ENCODE data around the gene FDXR. TPM values are rescaled to one million over a fixed set of nuclear protein-coding genes. Genes with fewer than 3 reads are reported as not detected.

The FDXR gene
- total and polyA plus RNA-seq, 2 of the 8 experiments (the other 6 are each of a cell fraction or from before 2014, with no cell fraction given), result 24.2 to 31.4 TPM

DNA sequence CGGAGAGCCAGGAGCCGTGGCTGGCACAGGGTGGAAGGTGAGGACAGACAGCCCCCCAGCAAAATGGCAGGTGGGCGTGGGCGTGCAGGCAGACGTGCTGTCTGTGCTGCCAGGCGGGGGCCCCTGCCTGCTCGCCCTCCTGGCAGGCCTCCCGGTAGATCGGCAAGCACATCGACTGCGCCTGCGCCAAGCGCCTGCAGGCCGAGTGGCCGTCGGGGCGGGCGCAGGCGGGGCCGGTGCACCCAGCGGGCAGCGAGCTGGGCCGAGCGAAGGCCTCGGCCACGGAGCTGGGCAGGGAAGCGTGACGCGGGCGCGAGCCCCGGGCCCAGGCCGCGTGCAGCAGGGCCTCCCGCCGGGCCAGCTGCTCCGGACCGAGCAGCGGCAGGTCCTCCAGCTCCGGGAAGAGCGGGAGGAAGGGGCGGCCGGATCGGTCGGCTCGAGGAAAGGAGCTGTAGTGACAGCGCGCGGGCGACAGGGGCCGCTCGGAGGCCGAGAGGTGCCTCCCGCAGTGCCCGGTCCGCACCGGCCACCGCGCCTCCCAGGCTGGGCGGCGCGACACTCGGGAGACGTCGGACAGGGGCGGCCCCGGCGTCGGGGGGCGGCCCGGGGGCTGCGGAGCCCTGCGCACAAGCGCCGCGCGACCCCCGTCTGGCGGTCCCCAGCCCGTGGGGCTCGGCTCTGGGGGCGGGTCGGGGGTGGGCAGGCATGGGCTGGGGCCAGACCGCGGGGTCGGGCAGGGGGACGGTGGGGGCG, 30.0 kb downstream of the FDXR start:
- Histone ChIP-seq H3K27me3 (replicated peaks in 1 of 4; ENCODE audit: control insufficient read depth in 3 of 4, extremely low read depth in 1 of 4, insufficient read depth in 3 of 4, low read length in 3 of 4) (peaks cover 16 to 54% (median 43%) of the 10 kb centered on the region in 4 experiments), H2BK15ac (ENCODE audit: low read length) (no peak overlapping the region), H3K4me3 (ENCODE audit: extremely low read depth in 1 of 4, insufficient read depth in 2 of 4, low read depth in 3 of 4, low read length in 4 of 4) (peak overlapping the region; percentile 35 to 57 (median 43); a peak in 7 of 8 replicates), H4K8ac (ENCODE audit: extremely low read depth, insufficient read depth, low read length) (peak overlapping the region; percentile 75; the same call in 1 of the 2 replicates), H3K27ac (ENCODE audit: low read depth, low read length) (no peak overlapping the region), H3K4me2 (ENCODE audit: insufficient read depth in 1 of 2, low read depth in 2 of 2, low read length in 2 of 2) (peak overlapping the region; percentile 23 to 68; a peak in 3 of 4 replicates), H4K5ac (ENCODE audit: insufficient read length, low read depth, low read length) (no peak overlapping the region), H2BK12ac (ENCODE audit: low read depth, low read length) (no peak overlapping the region), H2BK20ac (ENCODE audit: low read length) (no peak overlapping the region), H2AK5ac (ENCODE audit: low read depth, low read length) (no peak overlapping the region), H3K18ac (ENCODE audit: extremely low read depth, low read length) (no peak overlapping the region; the same call in 1 of the 2 replicates), H3K14ac (ENCODE audit: insufficient read length) (no peak overlapping the region), H3K79me1 (ENCODE audit: low read depth, low read length) (no peaks in the 10 kb centered on the region), H3K79me2 (ENCODE audit: control insufficient read depth in 1 of 2, insufficient read depth in 2 of 2, low read length in 2 of 2) (no peaks in the 10 kb centered on the region), H2BK5ac (ENCODE audit: low read depth, low read length) (no peak overlapping the region), H3K56ac (replicated peaks; ENCODE audit: insufficient read length, low read depth, low read length) (no peak overlapping the region), H3K9ac (replicated peaks in 1 of 4; ENCODE audit: extremely low read depth in 1 of 4, low read depth in 3 of 4, low read length in 3 of 4) (no peak overlapping the region), H3K9me3 (ENCODE audit: insufficient read depth in 2 of 2, low read depth in 1 of 2, low read length in 1 of 2) (no peaks in the 10 kb centered on the region), H4K20me1 (replicated peaks in 1 of 2; ENCODE audit: control insufficient read depth in 1 of 2, insufficient read depth in 2 of 2, low read length in 2 of 2) (peaks cover 11 to 15% of the 10 kb centered on the region in 2 experiments), H3K4me1 (replicated peaks in 1 of 4; ENCODE audit: control insufficient read depth in 3 of 4, insufficient read depth in 4 of 4, low read length in 3 of 4) (peaks cover 0 to 29% (median 14%) of the 10 kb centered on the region in 4 experiments; a peak in 6 of 7 replicates), H4K91ac (replicated peaks; ENCODE audit: insufficient read length, low read length) (peak overlapping the region; percentile 73), H2AFZ (ENCODE audit: low read length) (no peak overlapping the region), H3K23ac (ENCODE audit: insufficient read length) (no peak overlapping the region), H3K4ac (replicated peaks; ENCODE audit: insufficient read length, low read depth, low read length) (no peak overlapping the region), H2BK120ac (replicated peaks; ENCODE audit: low read depth, low read length) (no peak overlapping the region), H3K36me3 (ENCODE audit: control insufficient read depth in 2 of 4, insufficient read depth in 4 of 4, low read length in 3 of 4) (no peaks in the 10 kb centered on the region), H3K23me2 (ENCODE audit: low read depth, low read length) (peaks cover 3% of the 10 kb centered on the region; the same call in 1 of the 2 replicates)
- FAIRE-seq, result no peak
- 3% methylated on average over 18 of the region's 88 CpGs; no CpG with 5 or more reads in 1 of the 2 experiments for WGBS, 2 experiments (ENCODE audit: extremely low coverage in 1 of 2, insufficient coverage in 1 of 2, insufficient read length in 1 of 2, insufficient replicate concordance in 2 of 2, low coverage in 1 of 2, low lambda C conversion rate in 2 of 2, missing lambda C conversion rate in 1 of 2)
- DNase-seq (ENCODE audit: low read depth in 1 of 2, low spot score in 2 of 2), result peak in 1 of 2 experiments; percentile 88
- POLR2A ChIA-PET (ENCODE audit: partially characterized antibody), result interaction anchor here (0.9 to 4.2 kb wide), 2 partner anchors 9 to 30 kb away, joined by 3 to 23 read pairs; partner anchors contain the start of gene FDXR
- CTCF ChIA-PET (ENCODE audit: partially characterized antibody), result interaction anchor here (0.8 to 99.6 kb wide), 15 partner anchors 1 to 226 kb away, joined by 3 to 2981 read pairs (median 4); partner anchors contain the start of genes FDXR, GRIN2C, NAT9 and OTOP2
- 0 out of 2 replicates have a peak, but pooled peaks have one; percentile 42 for TF ChIP-seq CREB1 (IDR thresholded peaks at IDR 0.05)
- no peak for TF ChIP-seq RXRA (IDR thresholded peaks at IDR 0.05; ENCODE audit: insufficient read depth, low read depth, low read length)
- TF ChIP-seq, protein P1, sequence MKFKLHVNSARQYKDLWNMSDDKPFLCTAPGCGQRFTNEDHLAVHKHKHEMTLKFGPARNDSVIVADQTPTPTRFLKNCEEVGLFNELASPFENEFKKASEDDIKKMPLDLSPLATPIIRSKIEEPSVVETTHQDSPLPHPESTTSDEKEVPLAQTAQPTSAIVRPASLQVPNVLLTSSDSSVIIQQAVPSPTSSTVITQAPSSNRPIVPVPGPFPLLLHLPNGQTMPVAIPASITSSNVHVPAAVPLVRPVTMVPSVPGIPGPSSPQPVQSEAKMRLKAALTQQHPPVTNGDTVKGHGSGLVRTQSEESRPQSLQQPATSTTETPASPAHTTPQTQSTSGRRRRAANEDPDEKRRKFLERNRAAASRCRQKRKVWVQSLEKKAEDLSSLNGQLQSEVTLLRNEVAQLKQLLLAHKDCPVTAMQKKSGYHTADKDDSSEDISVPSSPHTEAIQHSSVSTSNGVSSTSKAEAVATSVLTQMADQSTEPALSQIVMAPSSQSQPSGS (IDR thresholded peaks at IDR 0.05; ENCODE audit: low read length), result no peak
- peak; percentile 81 for TF ChIP-seq KDM4A (IDR thresholded peaks at IDR 0.05; ENCODE audit: low read depth, low read length, severe bottlenecking)
- TF ChIP-seq SUZ12 (IDR thresholded peaks at IDR 0.05; ENCODE audit: low read length), result no peak
- no peak for TF ChIP-seq BRCA1 (IDR thresholded peaks at IDR 0.05; ENCODE audit: low read depth, low read length)
- TF ChIP-seq, protein P2, sequence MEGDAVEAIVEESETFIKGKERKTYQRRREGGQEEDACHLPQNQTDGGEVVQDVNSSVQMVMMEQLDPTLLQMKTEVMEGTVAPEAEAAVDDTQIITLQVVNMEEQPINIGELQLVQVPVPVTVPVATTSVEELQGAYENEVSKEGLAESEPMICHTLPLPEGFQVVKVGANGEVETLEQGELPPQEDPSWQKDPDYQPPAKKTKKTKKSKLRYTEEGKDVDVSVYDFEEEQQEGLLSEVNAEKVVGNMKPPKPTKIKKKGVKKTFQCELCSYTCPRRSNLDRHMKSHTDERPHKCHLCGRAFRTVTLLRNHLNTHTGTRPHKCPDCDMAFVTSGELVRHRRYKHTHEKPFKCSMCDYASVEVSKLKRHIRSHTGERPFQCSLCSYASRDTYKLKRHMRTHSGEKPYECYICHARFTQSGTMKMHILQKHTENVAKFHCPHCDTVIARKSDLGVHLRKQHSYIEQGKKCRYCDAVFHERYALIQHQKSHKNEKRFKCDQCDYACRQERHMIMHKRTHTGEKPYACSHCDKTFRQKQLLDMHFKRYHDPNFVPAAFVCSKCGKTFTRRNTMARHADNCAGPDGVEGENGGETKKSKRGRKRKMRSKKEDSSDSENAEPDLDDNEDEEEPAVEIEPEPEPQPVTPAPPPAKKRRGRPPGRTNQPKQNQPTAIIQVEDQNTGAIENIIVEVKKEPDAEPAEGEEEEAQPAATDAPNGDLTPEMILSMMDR (IDR thresholded peaks at IDR 0.05; ENCODE audit: control extremely low read depth in 1 of 3, insufficient read depth in 1 of 3, low read depth in 1 of 3, low read length in 3 of 3), result peak; percentile 64 to 71 (median 70)

All from H1 (cell line).